HG03469 (cell line): ENCODE results near the gene TIE1.

Experiments used
- ATAC-seq: cut with Tn5 transposase; IDR thresholded peaks from one replicate; pipeline ENCODE4 v1.9.1; 2021; ENCODE audit warnings: mild to moderate bottlenecking, moderate library complexity, moderate number of reproducible peaks; ENCODE audit not compliant: unreplicated experiment

Gene TIE1

GRCh38 chr1:43334453-43335205 is 33.8 kb downstream of the TIE1 start:
- ATAC-seq = no peak

GRCh38 chr1:43337588-43337987 is 36.8 kb downstream of the TIE1 start, which contains the start of gene MPL:
Gene MPL, plus strand, starts transcription at chr1:43337818. Its CDS starts 31 bp downstream, at chr1:43337849.
- ATAC-seq = no peak

GRCh38 chr1:43338001-43338400 is 37.2 kb downstream of the TIE1 start:
- no peak for ATAC-seq

- no peak for ATAC-seq
Observed at GRCh38 chr1:43339584-43340232, 38.9 kb downstream of the TIE1 start.

GRCh38 chr1:43340559-43340958 is 39.8 kb downstream of the TIE1 start:
- no peak for ATAC-seq

- no peak for ATAC-seq
Observed at GRCh38 chr1:43344267-43344850, 43.6 kb downstream of the TIE1 start.

GRCh38 chr1:43345120-43345519 is 44.3 kb downstream of the TIE1 start:
- ATAC-seq = no peak

- ATAC-seq = no peak
Observed at GRCh38 chr1:43346636-43347035, 45.9 kb downstream of the TIE1 start.

GRCh38 chr1:43348343-43348808 is 47.6 kb downstream of the TIE1 start:
- ATAC-seq = no peak

- no peak for ATAC-seq
Observed at GRCh38 chr1:43348809-43349593, 48.2 kb downstream of the TIE1 start.

- no peak for ATAC-seq
Observed at GRCh38 chr1:43349594-43350306, 49.0 kb downstream of the TIE1 start.

GRCh38 chr1:43350976-43351375 is 50.2 kb downstream of the TIE1 start:
- no peak for ATAC-seq

GRCh38 chr1:43351421-43352350 is 50.9 kb downstream of the TIE1 start:
- no peak for ATAC-seq

GRCh38 chr1:43352351-43352705 is 51.5 kb downstream of the TIE1 start:
- ATAC-seq = no peak

GRCh38 chr1:43352881-43353280 is 52.1 kb downstream of the TIE1 start:
- no peak for ATAC-seq

- no peak for ATAC-seq
Observed at GRCh38 chr1:43354471-43354870, 53.7 kb downstream of the TIE1 start.

- no peak for ATAC-seq
Observed at GRCh38 chr1:43354936-43355335, 54.2 kb downstream of the TIE1 start.

GRCh38 chr1:43357251-43357650 is 56.5 kb downstream of the TIE1 start:
- no peak for ATAC-seq

GRCh38 chr1:43358121-43358745 is 57.5 kb downstream of the TIE1 start:
- no peak for ATAC-seq
